Parathyroid adenoma (tissue), 2 donors: Measurements from ENCODE around the gene SEMA5B.

ENCODE experiments used
- H2AFZ ChIP-seq: fragments of 300-600 bp; sonication (generic); one replicate; pipeline ENCODE4 v1.7.0; 2017; ENCODE audit warnings: antibody characterized with exemption, mild to moderate bottlenecking
- H3K27ac ChIP-seq: fragments of 300-600 bp; sonication (generic); one replicate; pipeline ENCODE4 v1.7.0; 2017
- H3K27me3 ChIP-seq: fragments of 300-600 bp; sonication (generic); one replicate; pipeline ENCODE4 v1.7.0; 2017; ENCODE audit warnings: low read length; ENCODE audit not compliant: control insufficient read depth, insufficient read depth
- H3K36me3 ChIP-seq: fragments of 300-600 bp; sonication (generic); one replicate; pipeline ENCODE4 v1.7.0; 2017; ENCODE audit warnings: low read length; ENCODE audit not compliant: control insufficient read depth, insufficient read depth
- H3K4me1 ChIP-seq: fragments of 300-600 bp; sonication (generic); one replicate; pipeline ENCODE4 v1.7.0; 2017; ENCODE audit warnings: control low read depth
- H3K4me2 ChIP-seq: fragments of 300-600 bp; sonication (generic); one replicate; pipeline ENCODE4 v1.7.0; 2017; ENCODE audit warnings: low read length
- H3K4me3 ChIP-seq: fragments of 300-600 bp; sonication (generic); one replicate; pipeline ENCODE4 v1.7.0; 2017; ENCODE audit warnings: low read depth, low read length
- H3K79me2 ChIP-seq: fragments of 300-600 bp; sonication (generic); one replicate; pipeline ENCODE4 v1.7.0; 2017; ENCODE audit warnings: control low read depth
- H3K9ac ChIP-seq: fragments of 300-600 bp; sonication (generic); one replicate; pipeline ENCODE4 v1.7.0; 2017; ENCODE audit warnings: mild to moderate bottlenecking
- H3K9me3 ChIP-seq: fragments of 300-600 bp; sonication (generic); one replicate; pipeline ENCODE4 v1.7.0; 2017; ENCODE audit warnings: low read length; ENCODE audit not compliant: control insufficient read depth
- CTCF ChIP-seq: fragments of 300-600 bp; sonication (generic); IDR thresholded peaks from one replicate; pipeline ENCODE4 v1.7.0; 2017; ENCODE audit warnings: antibody characterized with exemption, mild to moderate bottlenecking
- donor health status: primary hyperparathyroidism.

The SEMA5B gene

GRCh38 chr3:122985539-122985938 is 42.0 kb downstream of the SEMA5B start:
- no peak overlapping the region for H3K9ac ChIP-seq
- no peaks in the 10 kb centered on the region for H3K79me2 ChIP-seq
- no peaks in the 10 kb centered on the region for H3K27me3 ChIP-seq
- H3K27ac ChIP-seq = no peak overlapping the region
- H3K36me3 ChIP-seq = no peaks in the 10 kb centered on the region
- no peak overlapping the region for H3K4me2 ChIP-seq
- H2AFZ ChIP-seq = no peak overlapping the region
- H3K4me1 ChIP-seq = peaks cover 6% of the 10 kb centered on the region
- no peaks in the 10 kb centered on the region for H3K9me3 ChIP-seq
- H3K4me3 ChIP-seq = no peak overlapping the region
- no peak for TF ChIP-seq CTCF

DNA sequence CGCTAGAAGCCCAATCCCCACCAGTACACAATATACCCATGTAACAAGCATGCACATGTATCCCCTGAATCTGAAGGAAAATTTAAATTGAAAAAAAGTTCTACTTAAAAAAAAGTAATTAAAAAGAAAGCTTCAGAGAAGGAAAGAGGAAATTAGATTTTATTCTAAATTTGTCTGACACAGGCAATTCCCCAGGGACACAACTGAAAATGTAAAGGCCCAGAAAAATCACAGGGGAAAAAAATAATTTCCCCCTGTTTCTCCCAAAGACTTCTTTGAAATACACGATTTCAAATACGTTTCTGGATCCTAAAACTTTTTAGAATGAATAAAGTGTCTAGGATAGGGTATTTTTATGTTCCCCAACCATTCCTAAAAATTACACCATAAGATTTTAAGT is 42.9 kb downstream of the SEMA5B start:
- Histone ChIP-seq H2AFZ (no peak overlapping the region), H3K9me3 (no peaks in the 10 kb centered on the region), H3K36me3 (no peaks in the 10 kb centered on the region), H3K4me3 (no peak overlapping the region), H3K4me1 (no peaks in the 10 kb centered on the region), H3K27me3 (no peaks in the 10 kb centered on the region), H3K79me2 (no peaks in the 10 kb centered on the region), H3K4me2 (no peak overlapping the region), H3K27ac (no peak overlapping the region), H3K9ac (no peak overlapping the region)
- TF ChIP-seq CTCF = no peak

- no peaks in the 10 kb centered on the region for H3K79me2 ChIP-seq
- no peak overlapping the region for H3K4me3 ChIP-seq
- no peak for TF ChIP-seq CTCF
- H3K9me3 ChIP-seq = no peaks in the 10 kb centered on the region
- no peak overlapping the region for H3K27ac ChIP-seq
- H3K4me1 ChIP-seq = no peaks in the 10 kb centered on the region
- H3K9ac ChIP-seq = no peak overlapping the region
- H3K27me3 ChIP-seq = no peaks in the 10 kb centered on the region
- H2AFZ ChIP-seq = no peak overlapping the region
- no peaks in the 10 kb centered on the region for H3K36me3 ChIP-seq
- no peak overlapping the region for H3K4me2 ChIP-seq
Observed at GRCh38 chr3:122984007-122984406, 43.6 kb downstream of the SEMA5B start.

DNA sequence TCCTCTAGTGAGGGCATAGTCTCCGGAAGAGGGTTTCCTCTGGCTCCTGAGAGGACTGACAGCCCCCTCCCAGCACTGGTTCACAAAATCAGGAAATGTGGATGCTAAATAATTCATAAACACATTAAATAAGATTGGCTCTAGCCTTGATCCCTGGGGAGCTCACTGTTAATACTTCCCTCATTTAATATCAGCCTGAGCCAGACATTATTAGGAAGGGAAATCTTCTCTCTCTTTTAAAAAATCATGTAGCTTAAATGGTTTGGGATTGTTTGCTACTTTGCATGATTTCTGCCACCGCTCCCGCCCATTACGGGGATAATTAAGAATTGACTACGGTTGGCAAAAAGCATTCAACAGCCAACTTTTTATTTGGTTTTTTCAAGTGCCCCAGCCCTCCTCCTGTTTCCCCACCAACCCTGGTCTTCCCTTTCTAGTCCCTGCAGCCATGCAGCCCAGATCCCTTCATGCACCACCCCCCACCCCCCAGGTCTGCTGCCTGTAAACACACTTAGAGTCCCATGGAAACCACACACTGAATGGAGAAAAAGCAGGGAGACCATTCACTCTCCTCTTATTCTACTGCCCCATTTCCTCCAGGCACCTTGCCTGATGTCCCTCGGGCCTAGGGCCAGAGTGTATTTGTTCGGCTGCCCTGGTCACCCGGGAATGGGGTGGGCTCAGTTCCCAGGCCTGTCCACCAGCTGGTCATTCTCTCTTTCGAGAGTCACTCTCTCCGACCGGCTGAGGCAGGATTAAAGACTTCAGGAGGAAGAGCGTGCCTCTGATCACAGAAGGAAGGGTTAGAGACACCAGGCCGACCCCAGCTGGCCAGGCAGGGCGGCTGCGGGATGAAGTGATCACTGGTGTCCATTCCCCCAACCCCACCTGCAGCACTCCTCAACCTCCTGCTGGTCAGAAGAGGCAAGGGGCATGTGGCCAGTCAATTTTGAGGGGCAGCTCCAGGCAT is 45.1 kb downstream of the SEMA5B start:
- no peaks in the 10 kb centered on the region for H3K4me1 ChIP-seq
- no peak overlapping the region for H3K4me2 ChIP-seq
- no peaks in the 10 kb centered on the region for H3K79me2 ChIP-seq
- H3K4me3 ChIP-seq = no peak overlapping the region
- no peaks in the 10 kb centered on the region for H3K9me3 ChIP-seq
- no peak overlapping the region for H3K9ac ChIP-seq
- no peaks in the 10 kb centered on the region for H3K27me3 ChIP-seq
- no peaks in the 10 kb centered on the region for H3K36me3 ChIP-seq
- H3K27ac ChIP-seq = no peak overlapping the region
- H2AFZ ChIP-seq = no peak overlapping the region
- no peak for TF ChIP-seq CTCF

DNA sequence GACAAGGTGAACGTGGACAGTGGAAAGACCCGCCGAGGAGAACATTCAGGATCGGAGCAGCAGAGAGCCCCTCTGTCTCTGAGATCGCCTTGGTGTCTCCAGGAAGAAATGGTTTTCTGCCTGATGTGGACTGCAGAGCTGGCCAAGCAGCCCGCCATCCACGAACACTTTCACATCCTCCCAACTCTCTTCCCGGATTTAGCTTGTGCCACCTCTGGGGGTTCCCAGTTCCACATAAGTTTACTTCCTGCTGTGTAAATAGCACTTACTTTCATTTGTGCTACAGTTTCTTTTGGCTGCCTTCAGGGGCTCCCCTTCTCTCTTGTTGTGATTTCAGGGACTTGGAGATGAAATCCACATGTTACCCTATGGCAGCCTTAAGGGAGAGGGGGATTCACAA is 48.4 kb downstream of the SEMA5B start:
- TF ChIP-seq CTCF = no peak
- no peaks in the 10 kb centered on the region for H3K36me3 ChIP-seq
- H3K9ac ChIP-seq = no peak overlapping the region
- H3K4me3 ChIP-seq = no peak overlapping the region
- no peaks in the 10 kb centered on the region for H3K9me3 ChIP-seq
- peaks cover 6% of the 10 kb centered on the region for H3K4me1 ChIP-seq
- no peak overlapping the region for H2AFZ ChIP-seq
- H3K4me2 ChIP-seq = no peak overlapping the region
- H3K27ac ChIP-seq = no peak overlapping the region
- H3K27me3 ChIP-seq = no peaks in the 10 kb centered on the region
- no peaks in the 10 kb centered on the region for H3K79me2 ChIP-seq
